Neuronal stem cell (in vitro differentiated cells): ENCODE results near the gene SP140L.
A peak's percentile ranks its signal among the peaks of the same experiment; 100 is the strongest.

Experiments
- DNase-seq: peaks from one replicate; pipeline ENCODE4 v3.0.0-alpha.2; 2013; ENCODE audit warnings: low spot score
- H2AFZ ChIP-seq: one replicate; pipeline ENCODE4 v1.6.1; 2013; ENCODE audit warnings: mild to moderate bottlenecking, low read length, inconsistent platforms
- H2AK5ac ChIP-seq: 2 replicates; pipeline ENCODE4 v1.6.1; 2013; ENCODE audit warnings: low read depth, mild to moderate bottlenecking, inconsistent platforms, low read length, moderate library complexity, mixed read lengths
- H2BK120ac ChIP-seq: 2 replicates; pipeline ENCODE4 v1.6.1; 2013; ENCODE audit warnings: low read depth, mild to moderate bottlenecking, inconsistent platforms, low read length, moderate library complexity, mixed read lengths
- H2BK12ac ChIP-seq: one replicate; pipeline ENCODE4 v1.6.1; 2013; ENCODE audit warnings: low read length, inconsistent platforms
- H2BK15ac ChIP-seq: 2 replicates; pipeline ENCODE4 v1.6.1; 2013; ENCODE audit warnings: mild to moderate bottlenecking, low read length, inconsistent platforms, mixed read lengths
- H2BK5ac ChIP-seq: one replicate; pipeline ENCODE4 v1.6.1; 2013; ENCODE audit warnings: inconsistent platforms, mild to moderate bottlenecking, low read length, moderate library complexity
- H3K14ac ChIP-seq: one replicate; pipeline ENCODE4 v1.6.1; 2013; ENCODE audit warnings: low read length, inconsistent platforms
- H3K18ac ChIP-seq: 2 replicates; pipeline ENCODE4 v1.6.1; 2013; ENCODE audit warnings: low read length, inconsistent platforms
- H3K23ac ChIP-seq: 2 replicates; pipeline ENCODE4 v1.6.1; 2013; ENCODE audit warnings: low read depth, mild to moderate bottlenecking, mixed read lengths, low read length, inconsistent platforms; ENCODE audit not compliant: poor library complexity
- H3K27ac ChIP-seq: replicated peaks from 3 replicates; pipeline ENCODE4 v1.5.1; 2013; ENCODE audit warnings: low read length, inconsistent platforms
- H3K27me3 ChIP-seq, 3 experiments: 2 replicates each; pipeline ENCODE4 v1.6.1; 2013; ENCODE audit warnings: low read length in 3 of 3, mild to moderate bottlenecking in 2 of 3, inconsistent platforms in 1 of 3, low read depth in 1 of 3, mixed read lengths in 1 of 3, moderate library complexity in 1 of 3; ENCODE audit not compliant: control insufficient read depth in 3 of 3, insufficient read depth in 3 of 3
- H3K36me3 ChIP-seq, 2 donors: replicated peaks in 1 of 2; 2 replicates each; pipeline ENCODE4 v1.6.1; 2013; ENCODE audit warnings: low read length in 2 of 2; ENCODE audit not compliant: control insufficient read depth in 2 of 2, insufficient read depth in 2 of 2
- H3K4ac ChIP-seq: 2 replicates; pipeline ENCODE4 v1.6.1; 2013; ENCODE audit warnings: inconsistent platforms, mild to moderate bottlenecking, low read length, moderate library complexity
- H3K4me1 ChIP-seq, 2 donors: 1 replicate in 1 of 2; 2 replicates in 1 of 2; pipeline ENCODE4 v1.6.1; 2013; ENCODE audit warnings: low read length in 2 of 2, low read depth in 1 of 2; ENCODE audit not compliant: control insufficient read depth in 2 of 2, insufficient read depth in 1 of 2
- H3K4me2 ChIP-seq: one replicate; pipeline ENCODE4 v1.6.1; 2013; ENCODE audit warnings: mild to moderate bottlenecking, low read length, inconsistent platforms; ENCODE audit not compliant: insufficient read depth, poor library complexity, severe bottlenecking
- H3K4me3 ChIP-seq, 2 donors: 2 replicates each; pipeline ENCODE4 v1.5.1; 2013; ENCODE audit warnings: low read length in 2 of 2, mild to moderate bottlenecking in 2 of 2, inconsistent platforms in 1 of 2, moderate library complexity in 1 of 2
- H3K79me1 ChIP-seq: one replicate; pipeline ENCODE4 v1.6.1; 2013; ENCODE audit warnings: low read depth, mild to moderate bottlenecking, inconsistent platforms, low read length, moderate library complexity
- H3K9ac ChIP-seq: one replicate; pipeline ENCODE4 v1.6.1; 2013; ENCODE audit warnings: mild to moderate bottlenecking, low read depth, low read length, inconsistent platforms; ENCODE audit not compliant: poor library complexity
- H3K9me3 ChIP-seq, 2 donors: replicated peaks in 1 of 2; 2 replicates each; pipeline versions ENCODE3 to v1.6.1; 2013; ENCODE audit warnings: low read length in 2 of 2, mild to moderate bottlenecking in 2 of 2, inconsistent platforms in 1 of 2, low read depth in 1 of 2, mixed read lengths in 1 of 2, moderate library complexity in 1 of 2; ENCODE audit not compliant: control insufficient read depth in 2 of 2, insufficient read depth in 1 of 2
- H4K8ac ChIP-seq: one replicate; pipeline ENCODE4 v1.6.1; 2013; ENCODE audit warnings: low read depth, mild to moderate bottlenecking, inconsistent platforms, low read length, moderate library complexity
- H4K91ac ChIP-seq: one replicate; pipeline ENCODE4 v1.6.1; 2013; ENCODE audit warnings: low read length, low read depth, mild to moderate bottlenecking, inconsistent platforms; ENCODE audit not compliant: poor library complexity
- WGBS, 2 donors: extraction: QIAGEN DNeasy Blood & Tissue Kit; methylation state at CpG; one replicate each; pipeline ENCODE4 v1.1.7; 2013; ENCODE audit warnings: missing lambda C conversion rate in 2 of 2, mixed read lengths in 1 of 2; ENCODE audit not compliant: insufficient read length in 2 of 2, insufficient replicate concordance in 1 of 2; ENCODE audit errors: extremely low coverage in 2 of 2; 5-methylcytosine and 5-hydroxymethylcytosine counted together

Gene SP140L

GRCh38 chr2:230358305-230358704 is 31.3 kb downstream of the SP140L start:
- Histone ChIP-seq H3K4me2 (no peak overlapping the region), H3K9me3 (peaks cover 0 to 1% of the 10 kb centered on the region in 2 donors), H2BK15ac (no peak overlapping the region), H3K4ac (no peak overlapping the region), H3K23ac (no peak overlapping the region), H2BK120ac (no peak overlapping the region), H2BK12ac (no peak overlapping the region), H3K79me1 (peaks cover 1% of the 10 kb centered on the region), H3K27me3 (no peaks in the 10 kb centered on the region), H3K4me1 (no peaks in the 10 kb centered on the region), H3K14ac (no peak overlapping the region), H4K8ac (no peak overlapping the region), H3K9ac (no peak overlapping the region), H2AFZ (no peak overlapping the region), H3K4me3 (no peak overlapping the region), H4K91ac (no peak overlapping the region), H2AK5ac (no peak overlapping the region), H2BK5ac (no peak overlapping the region), H3K18ac (no peak overlapping the region), H3K27ac (no peak overlapping the region), H3K36me3 (no peaks in the 10 kb centered on the region)
- no CpG with 5 or more reads among the region's 1 CpG for WGBS, 2 donors
- no peak for DNase-seq

GRCh38 chr2:230360028-230360427 is 33.0 kb downstream of the SP140L start:
- peaks cover 0 to 1% of the 10 kb centered on the region in 2 donors for H3K9me3 ChIP-seq
- no peak overlapping the region for H3K9ac ChIP-seq
- no peak overlapping the region for H2AFZ ChIP-seq
- H2BK5ac ChIP-seq: no peak overlapping the region
- no peak overlapping the region for H2AK5ac ChIP-seq
- no peak overlapping the region for H3K23ac ChIP-seq
- DNase-seq: no peak
- no peak overlapping the region for H4K8ac ChIP-seq
- no peak overlapping the region for H3K27ac ChIP-seq
- no peak overlapping the region for H3K4me3 ChIP-seq
- no peak overlapping the region for H3K4ac ChIP-seq
- no peak overlapping the region for H3K14ac ChIP-seq
- H3K27me3 ChIP-seq: no peaks in the 10 kb centered on the region
- no peak overlapping the region for H4K91ac ChIP-seq
- H2BK15ac ChIP-seq: no peak overlapping the region
- H2BK120ac ChIP-seq: no peak overlapping the region
- no peaks in the 10 kb centered on the region for H3K36me3 ChIP-seq
- H3K18ac ChIP-seq: no peak overlapping the region
- no peak overlapping the region for H3K4me2 ChIP-seq
- no peak overlapping the region for H2BK12ac ChIP-seq
- H3K4me1 ChIP-seq: no peaks in the 10 kb centered on the region
- peaks cover 1% of the 10 kb centered on the region for H3K79me1 ChIP-seq
- WGBS, 2 donors: no CpG with 5 or more reads among the region's 1 CpG

GRCh38 chr2:230362030-230362691 is 35.2 kb downstream of the SP140L start:
- no peak overlapping the region for H3K4me3 ChIP-seq
- H3K9ac ChIP-seq: no peak overlapping the region
- H3K4me2 ChIP-seq: no peak overlapping the region
- H3K4me1 ChIP-seq: no peaks in the 10 kb centered on the region
- no peak overlapping the region for H3K14ac ChIP-seq
- no peak overlapping the region for H2BK5ac ChIP-seq
- H3K79me1 ChIP-seq: no peaks in the 10 kb centered on the region
- no peak overlapping the region for H2AFZ ChIP-seq
- H4K8ac ChIP-seq: no peak overlapping the region
- H3K4ac ChIP-seq: no peak overlapping the region
- H2BK12ac ChIP-seq: no peak overlapping the region
- H2AK5ac ChIP-seq: no peak overlapping the region
- no peaks in the 10 kb centered on the region for H3K27me3 ChIP-seq
- no peaks in the 10 kb centered on the region for H3K36me3 ChIP-seq
- no peak overlapping the region for H3K23ac ChIP-seq
- H3K27ac ChIP-seq: no peak overlapping the region
- no peak overlapping the region for H3K18ac ChIP-seq
- H4K91ac ChIP-seq: no peak overlapping the region
- WGBS, 2 donors: no CpG with 5 or more reads among the region's 1 CpG
- H3K9me3 ChIP-seq: peaks cover 0 to 1% of the 10 kb centered on the region in 2 donors
- no peak overlapping the region for H2BK15ac ChIP-seq
- H2BK120ac ChIP-seq: no peak overlapping the region
- DNase-seq: no peak

- H3K79me1 ChIP-seq: no peaks in the 10 kb centered on the region
- no peaks in the 10 kb centered on the region for H3K9me3 ChIP-seq
- no peaks in the 10 kb centered on the region for H3K36me3 ChIP-seq
- H2AK5ac ChIP-seq: no peak overlapping the region
- no peak overlapping the region for H2AFZ ChIP-seq
- no peak overlapping the region for H3K4me2 ChIP-seq
- H2BK5ac ChIP-seq: no peak overlapping the region
- H4K8ac ChIP-seq: no peak overlapping the region
- no peaks in the 10 kb centered on the region for H3K27me3 ChIP-seq
- H3K9ac ChIP-seq: no peak overlapping the region
- no peak overlapping the region for H3K4me3 ChIP-seq
- no peak overlapping the region for H4K91ac ChIP-seq
- no peak overlapping the region for H2BK15ac ChIP-seq
- peak overlapping the region; percentile 33 for H3K18ac ChIP-seq
- H3K14ac ChIP-seq: no peak overlapping the region
- no peak overlapping the region for H3K23ac ChIP-seq
- H3K4me1 ChIP-seq: no peaks in the 10 kb centered on the region
- H2BK12ac ChIP-seq: no peak overlapping the region
- no peak for DNase-seq
- H3K27ac ChIP-seq: no peak overlapping the region
- no CpG with 5 or more reads among the region's 2 CpGs for WGBS, 2 donors
- no peak overlapping the region for H2BK120ac ChIP-seq
- H3K4ac ChIP-seq: no peak overlapping the region
Measured at GRCh38 chr2:230382108-230382507, 55.1 kb downstream of the SP140L start.
